ENCODE results near the gene ALG2.

- TF ChIP-seq CTCF (IDR thresholded peaks at IDR 0.05) (no peak), EP300 (IDR thresholded peaks at IDR 0.05) (no peak), POLR2A (IDR thresholded peaks at IDR 0.05) (no peak), POLR2AphosphoS5 (IDR thresholded peaks at IDR 0.05) (no peak)
These were observed 54.0 kb downstream of the ALG2 start for GRCh38 chr9:99167694-99168093.

Measured in suprapubic skin (tissue), 4 donors.